ENCODE results near the gene LYRM4. TPM values are rescaled to one million over a fixed set of nuclear protein-coding genes. Genes with fewer than 3 reads are reported as not detected.

LYRM4 gene
- polyA plus RNA-seq, 1 donor (not counting 4 experiments of a cell fraction or from before 2014, with no cell fraction given) = 41.1 TPM

GRCh38 chr6:5234874-5235273 is 25.9 kb downstream of the LYRM4 start:
- TF ChIP-seq, protein P1, sequence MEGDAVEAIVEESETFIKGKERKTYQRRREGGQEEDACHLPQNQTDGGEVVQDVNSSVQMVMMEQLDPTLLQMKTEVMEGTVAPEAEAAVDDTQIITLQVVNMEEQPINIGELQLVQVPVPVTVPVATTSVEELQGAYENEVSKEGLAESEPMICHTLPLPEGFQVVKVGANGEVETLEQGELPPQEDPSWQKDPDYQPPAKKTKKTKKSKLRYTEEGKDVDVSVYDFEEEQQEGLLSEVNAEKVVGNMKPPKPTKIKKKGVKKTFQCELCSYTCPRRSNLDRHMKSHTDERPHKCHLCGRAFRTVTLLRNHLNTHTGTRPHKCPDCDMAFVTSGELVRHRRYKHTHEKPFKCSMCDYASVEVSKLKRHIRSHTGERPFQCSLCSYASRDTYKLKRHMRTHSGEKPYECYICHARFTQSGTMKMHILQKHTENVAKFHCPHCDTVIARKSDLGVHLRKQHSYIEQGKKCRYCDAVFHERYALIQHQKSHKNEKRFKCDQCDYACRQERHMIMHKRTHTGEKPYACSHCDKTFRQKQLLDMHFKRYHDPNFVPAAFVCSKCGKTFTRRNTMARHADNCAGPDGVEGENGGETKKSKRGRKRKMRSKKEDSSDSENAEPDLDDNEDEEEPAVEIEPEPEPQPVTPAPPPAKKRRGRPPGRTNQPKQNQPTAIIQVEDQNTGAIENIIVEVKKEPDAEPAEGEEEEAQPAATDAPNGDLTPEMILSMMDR (optimal IDR thresholded peaks at IDR 0.05 in 1 of 3, IDR thresholded peaks at IDR 0.05 in 1 of 3, conservative IDR thresholded peaks at IDR 0.05 in 1 of 3; ENCODE audit: extremely low read depth in 1 of 3, insufficient read depth in 2 of 3, low read length in 3 of 3) = no peak
- no peak for TF ChIP-seq EZH2 (IDR thresholded peaks at IDR 0.05; ENCODE audit: low read length)
- dilution Hi-C loops (cut with MboI; ENCODE audit: extremely low pct_ligation_motif_present, low sequenced_read_pairs) = no loop called here
- DNase-seq (ENCODE audit: low read depth, low spot score) (no peak), FAIRE-seq (no peak)
- Histone ChIP-seq H3K27me3 (ENCODE audit: control insufficient read depth, extremely low read depth, insufficient read depth, low read length) (no peaks in the 10 kb centered on the region), H3K4me3 (ENCODE audit: control insufficient read depth in 2 of 3, extremely low read depth in 1 of 3, insufficient read depth in 2 of 3, low read depth in 1 of 3, low read length in 3 of 3) (no peak overlapping the region), H2AFZ (ENCODE audit: control insufficient read depth, low read length) (no peak overlapping the region), H3K9me3 (ENCODE audit: control insufficient read depth, low read depth, low read length) (no peaks in the 10 kb centered on the region), H3K9ac (ENCODE audit: control insufficient read depth, extremely low read depth, insufficient read depth, low read length) (no peak overlapping the region), H3K4me1 (ENCODE audit: control insufficient read depth, extremely low read depth, insufficient read depth, low read length) (peaks cover 3% of the 10 kb centered on the region), H3K4me2 (ENCODE audit: control insufficient read depth, extremely low read depth, insufficient read depth, low read depth, low read length) (no peak overlapping the region), H3K79me2 (ENCODE audit: control insufficient read depth, insufficient read depth, low read length) (peaks cover 1% of the 10 kb centered on the region), H3K9me1 (ENCODE audit: control insufficient read depth, extremely low read depth, insufficient read depth, low read length) (no peaks in the 10 kb centered on the region), H3K36me3 (ENCODE audit: control insufficient read depth in 2 of 2, extremely low read depth in 1 of 2, insufficient read depth in 2 of 2, low read length in 2 of 2) (peaks cover 2 to 5% of the 10 kb centered on the region in 2 experiments), H4K20me1 (ENCODE audit: control insufficient read depth, extremely low read depth, insufficient read depth, low read length) (no peaks in the 10 kb centered on the region), H3K27ac (ENCODE audit: control insufficient read depth, insufficient read depth, low read length) (no peak overlapping the region)

DNA sequence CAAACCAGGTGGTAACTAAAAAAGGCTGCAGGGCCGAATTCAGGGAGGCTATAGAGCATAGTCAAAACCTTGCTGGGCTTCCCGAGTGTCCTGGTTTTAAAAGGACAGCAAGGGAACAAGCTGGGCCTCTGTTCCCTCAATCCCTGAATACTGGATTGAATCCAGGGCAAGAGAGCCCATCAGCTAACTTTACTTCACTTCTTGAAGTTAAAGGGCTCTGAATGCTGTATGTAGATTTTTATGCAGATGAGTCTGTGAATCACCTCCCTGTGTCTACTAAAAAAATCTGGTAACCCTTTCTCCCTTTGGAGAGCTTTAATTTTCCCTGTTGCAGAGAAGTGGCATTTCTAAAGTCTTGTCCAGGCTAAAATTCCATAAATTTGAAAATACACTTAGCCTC is 29.5 kb downstream of the LYRM4 start:
- Histone ChIP-seq H3K9me1 (ENCODE audit: control insufficient read depth, extremely low read depth, insufficient read depth, low read length) (no peaks in the 10 kb centered on the region), H3K79me2 (ENCODE audit: control insufficient read depth, insufficient read depth, low read length) (no peaks in the 10 kb centered on the region), H3K9ac (ENCODE audit: control insufficient read depth, extremely low read depth, insufficient read depth, low read length) (no peak overlapping the region), H3K27ac (ENCODE audit: control insufficient read depth, insufficient read depth, low read length) (peak overlapping the region; percentile 50), H3K4me1 (ENCODE audit: control insufficient read depth, extremely low read depth, insufficient read depth, low read length) (peaks cover 3% of the 10 kb centered on the region), H4K20me1 (ENCODE audit: control insufficient read depth, extremely low read depth, insufficient read depth, low read length) (no peaks in the 10 kb centered on the region), H2AFZ (ENCODE audit: control insufficient read depth, low read length) (no peak overlapping the region), H3K4me2 (ENCODE audit: control insufficient read depth, extremely low read depth, insufficient read depth, low read depth, low read length) (no peak overlapping the region), H3K9me3 (ENCODE audit: control insufficient read depth, low read depth, low read length) (no peaks in the 10 kb centered on the region), H3K27me3 (ENCODE audit: control insufficient read depth, extremely low read depth, insufficient read depth, low read length) (no peaks in the 10 kb centered on the region), H3K4me3 (ENCODE audit: control insufficient read depth in 2 of 3, extremely low read depth in 1 of 3, insufficient read depth in 2 of 3, low read depth in 1 of 3, low read length in 3 of 3) (no peak overlapping the region), H3K36me3 (ENCODE audit: control insufficient read depth in 2 of 2, extremely low read depth in 1 of 2, insufficient read depth in 2 of 2, low read length in 2 of 2) (peaks cover 2 to 5% of the 10 kb centered on the region in 2 experiments)
- DNase-seq (ENCODE audit: low read depth, low spot score) (no peak), FAIRE-seq (no peak)
- dilution Hi-C loops (cut with MboI; ENCODE audit: extremely low pct_ligation_motif_present, low sequenced_read_pairs) = no loop called here
- TF ChIP-seq EZH2 (IDR thresholded peaks at IDR 0.05; ENCODE audit: low read length) = no peak
- TF ChIP-seq, protein P1 (optimal IDR thresholded peaks at IDR 0.05 in 1 of 3, IDR thresholded peaks at IDR 0.05 in 1 of 3, conservative IDR thresholded peaks at IDR 0.05 in 1 of 3; ENCODE audit: extremely low read depth in 1 of 3, insufficient read depth in 2 of 3, low read length in 3 of 3) = no peak
